ENCODE data around the gene BAIAP3. TPM values are rescaled to one million over a fixed set of nuclear protein-coding genes. Genes with fewer than 3 reads are reported as not detected.

BAIAP3 gene
- total and polyA plus RNA-seq, 2 of the 4 experiments (the other 2 are of a cell fraction), result 0.36 to 0.65 TPM

- no peak overlapping the region for H4K5ac ChIP-seq (ENCODE audit: low read depth, low read length)
- in situ Hi-C loops (cut with MboI; ENCODE audit: low sequenced_read_pairs), result no loop called here
- dilution Hi-C loops (cut with HindIII; ENCODE audit: low sequenced_read_pairs, unreplicated experiment), result no loop called here
- no peak overlapping the region for H3K56ac ChIP-seq (ENCODE audit: extremely low read depth, insufficient read depth, low read length)
- no peak overlapping the region for H3K14ac ChIP-seq (replicated peaks; ENCODE audit: low read depth, low read length)
- no peak overlapping the region for H4K8ac ChIP-seq (ENCODE audit: low read depth in 2 of 2, low read length in 2 of 2)
- intact Hi-C loops (cut with micrococcal nuclease), result no loop called here
- no peak overlapping the region for H3K23ac ChIP-seq (ENCODE audit: low read depth, low read length)
- no peak overlapping the region for H3K27ac ChIP-seq (ENCODE audit: insufficient read depth, low read length)
- POLR2A ChIA-PET (ENCODE audit: unreplicated experiment), result no interaction called here
- no peak overlapping the region for H2BK120ac ChIP-seq (ENCODE audit: low read depth, low read length)
- no peaks in the 10 kb centered on the region; the same call in 1 of the 2 replicates for H3K4me1 ChIP-seq (ENCODE audit: control insufficient read depth, insufficient read depth, low read length)
- no peak overlapping the region for H3K4me2 ChIP-seq (ENCODE audit: low read depth, low read length)
- CTCF ChIA-PET, result no interaction called here
- H2AK9ac ChIP-seq (replicated peaks; ENCODE audit: low read depth, low read length, poor library complexity), result no peak overlapping the region
- no peak overlapping the region for H2BK20ac ChIP-seq (ENCODE audit: low read depth, low read length)
- no TSS peak for BruUV-seq (replicated peaks)
- no peak overlapping the region for H2BK15ac ChIP-seq (ENCODE audit: low read depth, low read length)
- DNase-seq (no peak), ATAC-seq (ENCODE audit: low read depth) (no peak)
- H3K18ac ChIP-seq (ENCODE audit: low read depth, low read length), result no peak overlapping the region
- H4K20me1 ChIP-seq (ENCODE audit: insufficient read depth, low read length), result no peaks in the 10 kb centered on the region
- TF ChIP-seq POLR2A (IDR thresholded peaks at IDR 0.05; ENCODE audit: low read depth, low read length), result no peak
- no peak for TF ChIP-seq MXI1 (IDR thresholded peaks at IDR 0.05; ENCODE audit: borderline replicate concordance, low read depth, low read length)
- TF ChIP-seq CEBPB (IDR thresholded peaks at IDR 0.05; ENCODE audit: low read depth, low read length), result no peak
- TF ChIP-seq SMC3 (IDR thresholded peaks at IDR 0.05; ENCODE audit: low read depth, low read length), result no peak
- no peak for TF ChIP-seq CHD1 (IDR thresholded peaks at IDR 0.05; ENCODE audit: low read depth, low read length)
- TF ChIP-seq RCOR1 (IDR thresholded peaks at IDR 0.05; ENCODE audit: insufficient replicate concordance, low read length), result no peak
- TF ChIP-seq FOS (IDR thresholded peaks at IDR 0.05; ENCODE audit: low read depth, low read length), result no peak
- TF ChIP-seq BHLHE40 (IDR thresholded peaks at IDR 0.05; ENCODE audit: low read depth, low read length), result no peak
- TF ChIP-seq, protein P1, sequence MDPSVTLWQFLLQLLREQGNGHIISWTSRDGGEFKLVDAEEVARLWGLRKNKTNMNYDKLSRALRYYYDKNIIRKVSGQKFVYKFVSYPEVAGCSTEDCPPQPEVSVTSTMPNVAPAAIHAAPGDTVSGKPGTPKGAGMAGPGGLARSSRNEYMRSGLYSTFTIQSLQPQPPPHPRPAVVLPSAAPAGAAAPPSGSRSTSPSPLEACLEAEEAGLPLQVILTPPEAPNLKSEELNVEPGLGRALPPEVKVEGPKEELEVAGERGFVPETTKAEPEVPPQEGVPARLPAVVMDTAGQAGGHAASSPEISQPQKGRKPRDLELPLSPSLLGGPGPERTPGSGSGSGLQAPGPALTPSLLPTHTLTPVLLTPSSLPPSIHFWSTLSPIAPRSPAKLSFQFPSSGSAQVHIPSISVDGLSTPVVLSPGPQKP (IDR thresholded peaks at IDR 0.05; ENCODE audit: borderline replicate concordance, low read depth, low read length), result no peak
- no peak for TF ChIP-seq RFX5 (IDR thresholded peaks at IDR 0.05; ENCODE audit: low read depth, low read length)
- no peak for TF ChIP-seq MAZ (IDR thresholded peaks at IDR 0.05; ENCODE audit: borderline replicate concordance, low read depth, low read length)
- TF ChIP-seq MAFK (IDR thresholded peaks at IDR 0.05; ENCODE audit: low read depth, low read length), result no peak
- no peak for TF ChIP-seq NFE2L2 (IDR thresholded peaks at IDR 0.05; ENCODE audit: low read depth, low read length)
- H4K91ac ChIP-seq (ENCODE audit: insufficient read depth, low read depth, low read length), result no peak overlapping the region
- H3K79me1 ChIP-seq (ENCODE audit: low read depth in 1 of 2, low read length in 2 of 2), result no peaks in the 10 kb centered on the region
- no peak overlapping the region for H2AFZ ChIP-seq (replicated peaks; ENCODE audit: low read length, poor library complexity)
- WGBS, 2 experiments (ENCODE audit: extremely low coverage in 2 of 2, insufficient read length in 1 of 2), result 50% methylated on average over 8 of the region's 17 CpGs; no CpG with 5 or more reads in 1 of the 2 experiments
- H2BK5ac ChIP-seq (ENCODE audit: low read depth, low read length, poor library complexity, severe bottlenecking), result no peak overlapping the region
- H3K9me1 ChIP-seq (ENCODE audit: insufficient read depth, low read length), result no peaks in the 10 kb centered on the region
- H2AK5ac ChIP-seq (ENCODE audit: low read depth, low read length), result no peak overlapping the region
- no peaks in the 10 kb centered on the region for H3K9me3 ChIP-seq (ENCODE audit: control insufficient read depth, insufficient read depth, low read length)
- H3K4ac ChIP-seq (ENCODE audit: low read depth, low read length), result no peak overlapping the region
- no peak overlapping the region for H3K9ac ChIP-seq (ENCODE audit: low read depth, low read length)
- H3K36me3 ChIP-seq (ENCODE audit: control insufficient read depth, insufficient read depth, low read length), result no peaks in the 10 kb centered on the region
- H3K27me3 ChIP-seq (ENCODE audit: control insufficient read depth, insufficient read depth, low read length), result peaks cover 50% of the 10 kb centered on the region
- H3K4me3 ChIP-seq (ENCODE audit: insufficient read depth, low read depth, low read length), result no peak overlapping the region
Measured at GRCh38 chr16:1291576-1291974, 41.9 kb upstream of the BAIAP3 start.

Data from IMR-90 (cell line).